Osteoblast (primary cell): ENCODE results near the gene STK11. TPM values are rescaled to one million over a fixed set of nuclear protein-coding genes. Genes with fewer than 3 reads are reported as not detected.

Source experiments
- DNase-seq: peaks from one replicate; pipeline ENCODE4 v3.0.0; 2011; ENCODE audit warnings: low spot score, mixed read lengths; ENCODE audit not compliant: insufficient read length; ENCODE audit errors: missing footprints
- H2AFZ ChIP-seq: 2 replicates; pipeline ENCODE4 v1.6.0; 2011; ENCODE audit warnings: mild to moderate bottlenecking, low read length
- H3K27ac ChIP-seq: 2 replicates; pipeline ENCODE4 v1.5.1; 2011; ENCODE audit warnings: mild to moderate bottlenecking, low read depth, low read length, moderate library complexity
- H3K27me3 ChIP-seq: 2 replicates; pipeline ENCODE4 v1.6.0; 2012; ENCODE audit warnings: mild to moderate bottlenecking, control low read depth, inconsistent platforms, low read length, moderate library complexity; ENCODE audit not compliant: insufficient read depth
- H3K36me3 ChIP-seq: 2 replicates; pipeline ENCODE4 v1.5.1; 2011; ENCODE audit warnings: mild to moderate bottlenecking, low read length, control low read depth, moderate library complexity; ENCODE audit not compliant: insufficient read depth
- H3K4me1 ChIP-seq: 2 replicates; pipeline ENCODE4 v1.5.1; 2011; ENCODE audit warnings: mild to moderate bottlenecking, low read length, control low read depth, moderate library complexity; ENCODE audit not compliant: insufficient read depth
- H3K4me2 ChIP-seq: 2 replicates; pipeline ENCODE4 v1.6.0; 2011; ENCODE audit warnings: mild to moderate bottlenecking, low read length; ENCODE audit not compliant: insufficient read depth
- H3K4me3 ChIP-seq: fragments of 200-600 bp; sonication (generic); 3 replicates; pipeline ENCODE4 v1.5.1; 2012; ENCODE audit warnings: mild to moderate bottlenecking, low read length, inconsistent platforms; ENCODE audit not compliant: insufficient read depth
- H3K79me2 ChIP-seq: 2 replicates; pipeline ENCODE4 v1.6.0; 2012; ENCODE audit warnings: mild to moderate bottlenecking, low read length, control low read depth, inconsistent platforms; ENCODE audit not compliant: insufficient read depth
- H3K9me3 ChIP-seq: 2 replicates; pipeline ENCODE4 v1.5.1; 2011; ENCODE audit warnings: low read depth, low read length, control low read depth
- H4K20me1 ChIP-seq: 2 replicates; pipeline ENCODE4 v1.6.0; 2012; ENCODE audit warnings: mild to moderate bottlenecking, low read length, control low read depth; ENCODE audit not compliant: insufficient read depth
- CTCF ChIP-seq: IDR thresholded peaks from 2 replicates; pipeline ENCODE4 v1.5.1; 2011; ENCODE audit warnings: mild to moderate bottlenecking, low read depth, low read length, moderate library complexity; ENCODE audit errors: extremely low read depth
- total RNA-seq: library from RNA; depleted of rRNA; stranded (reverse); fragments of >200 nt; gene quantifications from 2 replicates; pipeline ENCODE4 v1.2.3, GENCODE V29; 2012

STK11 gene
- total RNA-seq, 1 donor, result 100 TPM

DNA sequence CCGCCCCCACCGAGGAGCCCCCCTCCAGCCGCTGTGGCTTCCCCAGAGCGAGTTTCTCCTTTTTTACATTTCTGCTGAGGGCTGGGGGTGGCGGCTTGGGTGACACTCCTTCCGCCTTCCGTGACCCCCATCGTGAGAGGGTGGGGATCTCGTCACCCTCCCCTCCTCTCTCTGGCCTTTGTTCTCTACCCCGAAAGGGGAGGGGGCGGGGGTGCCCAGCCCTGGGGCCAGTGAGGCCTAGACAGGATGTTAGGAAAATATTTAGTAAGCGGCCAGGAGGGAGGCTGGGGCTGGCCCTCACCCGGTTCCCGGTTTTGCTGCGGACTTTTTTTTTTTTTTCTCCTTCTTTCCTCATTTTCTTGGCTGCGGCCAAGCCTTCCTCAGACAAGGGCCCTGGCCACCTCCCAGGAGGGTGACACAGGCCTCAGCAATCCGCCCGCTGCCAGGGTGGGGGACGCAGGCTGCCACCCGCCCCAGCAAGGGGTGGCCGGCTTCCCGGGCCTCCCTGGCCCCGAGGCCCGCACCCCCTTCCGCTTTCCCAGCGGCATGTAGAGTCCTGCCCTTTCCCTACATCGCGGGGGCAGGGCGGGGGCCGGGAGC, 46.7 kb downstream of the STK11 start:
- H3K36me3 ChIP-seq, result peaks cover 45% of the 10 kb centered on the region
- peak; percentile 99 for DNase-seq
- peak overlapping the region; percentile 80 for H3K4me3 ChIP-seq
- H3K9me3 ChIP-seq, result no peaks in the 10 kb centered on the region
- H3K27me3 ChIP-seq, result no peaks in the 10 kb centered on the region
- peak overlapping the region; percentile 87 for H3K4me2 ChIP-seq
- H3K79me2 ChIP-seq, result peaks cover 64% of the 10 kb centered on the region
- peaks cover 32% of the 10 kb centered on the region for H3K4me1 ChIP-seq
- peaks cover 38% of the 10 kb centered on the region for H4K20me1 ChIP-seq
- no peak for TF ChIP-seq CTCF
- peak overlapping the region; percentile 78 for H3K27ac ChIP-seq
- no peak overlapping the region for H2AFZ ChIP-seq

DNA sequence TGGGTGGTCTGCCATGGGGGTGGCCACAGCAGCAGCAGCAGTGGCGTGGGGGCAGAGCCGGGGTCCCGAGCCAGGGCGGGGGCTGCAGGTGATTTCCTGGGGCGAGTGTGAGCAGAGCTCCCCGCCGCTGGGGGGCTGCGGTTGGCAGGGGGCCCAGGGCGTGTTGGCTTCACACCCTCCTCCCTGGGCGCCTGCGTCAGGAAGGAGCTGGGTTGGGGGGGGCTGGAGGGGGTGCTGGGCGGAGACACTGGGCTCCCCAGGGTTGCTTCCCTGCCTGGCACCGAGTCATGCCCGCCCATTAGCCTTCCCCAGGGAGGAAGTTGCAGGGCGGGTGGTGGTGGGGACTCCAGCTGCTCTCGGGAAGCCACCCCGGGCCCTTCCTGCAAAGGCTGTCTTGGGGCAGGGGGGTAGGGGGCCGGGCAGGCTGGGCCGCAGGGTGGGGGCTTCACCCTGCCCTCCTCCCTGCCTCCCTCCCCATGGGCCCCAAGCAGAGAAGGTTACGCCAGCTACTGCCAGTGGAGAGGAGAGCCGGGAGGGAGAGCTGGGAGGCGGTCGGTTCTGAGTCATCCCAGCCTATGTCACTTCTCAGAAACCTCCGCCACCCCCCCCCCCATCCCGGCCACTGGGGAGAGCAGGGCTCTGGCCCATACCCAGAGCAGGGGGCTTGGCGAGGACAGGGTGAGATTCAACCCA, 47.4 kb downstream of the STK11 start:
- Histone ChIP-seq H3K4me2 (peak overlapping the region; percentile 87), H3K27ac (peak overlapping the region; percentile 83), H3K9me3 (no peaks in the 10 kb centered on the region), H2AFZ (no peak overlapping the region), H3K27me3 (no peaks in the 10 kb centered on the region), H3K4me1 (peaks cover 35% of the 10 kb centered on the region), H3K36me3 (peaks cover 52% of the 10 kb centered on the region), H3K4me3 (peak overlapping the region; percentile 80), H4K20me1 (peaks cover 45% of the 10 kb centered on the region), H3K79me2 (peaks cover 67% of the 10 kb centered on the region)
- DNase-seq, result peak; percentile 100
- TF ChIP-seq CTCF, result no peak

- Histone ChIP-seq H3K9me3 (no peaks in the 10 kb centered on the region), H3K27me3 (no peaks in the 10 kb centered on the region), H3K27ac (peak overlapping the region; percentile 83), H3K36me3 (peaks cover 57% of the 10 kb centered on the region), H3K4me2 (peak overlapping the region; percentile 87), H3K4me3 (peak overlapping the region; percentile 80), H2AFZ (no peak overlapping the region), H3K79me2 (peaks cover 67% of the 10 kb centered on the region), H4K20me1 (peaks cover 46% of the 10 kb centered on the region), H3K4me1 (peaks cover 35% of the 10 kb centered on the region)
- no peak for TF ChIP-seq CTCF
- DNase-seq, result no peak
Observed at GRCh38 chr19:1253514-1254080, 48.0 kb downstream of the STK11 start.

DNA sequence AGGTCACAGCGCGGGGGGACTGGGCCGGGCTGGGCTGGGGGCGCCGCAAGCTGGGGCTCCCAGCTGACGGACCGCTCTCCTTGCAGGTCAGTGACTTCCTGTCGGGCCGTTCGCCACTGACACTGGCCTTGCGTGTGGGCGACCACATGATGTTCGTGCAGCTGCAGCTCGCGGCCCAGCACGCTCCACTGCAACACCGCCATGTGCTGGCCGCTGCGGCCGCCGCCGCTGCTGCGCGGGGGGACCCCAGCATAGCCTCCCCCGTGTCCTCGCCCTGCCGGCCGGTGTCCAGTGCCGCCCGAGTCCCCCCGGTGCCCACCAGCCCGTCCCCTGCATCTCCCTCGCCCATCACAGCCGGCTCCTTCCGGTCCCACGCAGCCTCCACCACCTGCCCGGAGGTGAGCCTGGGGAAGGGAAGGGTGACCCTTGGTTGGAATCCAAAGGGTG, 48.5 kb downstream of the STK11 start:
- Histone ChIP-seq H4K20me1 (peaks cover 51% of the 10 kb centered on the region), H3K4me3 (peak overlapping the region; percentile 80), H3K36me3 (peaks cover 57% of the 10 kb centered on the region), H3K27me3 (no peaks in the 10 kb centered on the region), H3K27ac (peak overlapping the region; percentile 83), H3K79me2 (peaks cover 67% of the 10 kb centered on the region), H3K4me2 (peak overlapping the region; percentile 87), H3K4me1 (peaks cover 35% of the 10 kb centered on the region), H2AFZ (no peak overlapping the region), H3K9me3 (no peaks in the 10 kb centered on the region)
- TF ChIP-seq CTCF, result no peak
- peak; percentile 93 for DNase-seq
